GM08714 (cell line): Measurements from ENCODE around the gene TMEM117.

Experiments used
- H3K4me3 ChIP-seq: fragments of 200-500 bp; sonication (Bioruptor generic); 2 replicates; pipeline ENCODE4 v1.5.1; 2014; ENCODE audit warnings: mild to moderate bottlenecking, low read length, inconsistent platforms
- ZNF274 ChIP-seq: IDR thresholded peaks from 2 replicates; pipeline ENCODE4 v1.6.1; 2012; ENCODE audit warnings: mild to moderate bottlenecking, low read depth, low read length

TMEM117 gene

DNA sequence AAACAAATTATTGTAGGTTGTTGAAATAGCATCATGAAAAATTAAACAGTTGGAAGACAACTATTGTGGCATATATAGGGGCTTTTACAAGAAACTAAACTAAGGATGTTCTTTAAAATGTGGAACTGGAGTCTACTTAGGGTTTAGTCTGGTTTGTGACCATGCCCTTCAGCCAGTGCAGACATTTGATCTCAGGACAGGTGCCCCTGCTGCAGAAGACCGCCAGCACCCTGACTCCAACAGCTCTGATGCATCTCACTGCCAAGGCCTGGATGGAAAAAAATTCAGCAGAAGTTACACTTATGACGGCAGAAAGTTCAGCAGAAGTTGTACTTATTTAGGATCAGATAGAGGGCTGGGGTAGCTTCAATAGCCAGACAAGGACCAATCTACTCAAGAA lies 51.5 kb downstream of the TMEM117 start:
- no peak for TF ChIP-seq ZNF274
- H3K4me3 ChIP-seq = no peak overlapping the region

DNA sequence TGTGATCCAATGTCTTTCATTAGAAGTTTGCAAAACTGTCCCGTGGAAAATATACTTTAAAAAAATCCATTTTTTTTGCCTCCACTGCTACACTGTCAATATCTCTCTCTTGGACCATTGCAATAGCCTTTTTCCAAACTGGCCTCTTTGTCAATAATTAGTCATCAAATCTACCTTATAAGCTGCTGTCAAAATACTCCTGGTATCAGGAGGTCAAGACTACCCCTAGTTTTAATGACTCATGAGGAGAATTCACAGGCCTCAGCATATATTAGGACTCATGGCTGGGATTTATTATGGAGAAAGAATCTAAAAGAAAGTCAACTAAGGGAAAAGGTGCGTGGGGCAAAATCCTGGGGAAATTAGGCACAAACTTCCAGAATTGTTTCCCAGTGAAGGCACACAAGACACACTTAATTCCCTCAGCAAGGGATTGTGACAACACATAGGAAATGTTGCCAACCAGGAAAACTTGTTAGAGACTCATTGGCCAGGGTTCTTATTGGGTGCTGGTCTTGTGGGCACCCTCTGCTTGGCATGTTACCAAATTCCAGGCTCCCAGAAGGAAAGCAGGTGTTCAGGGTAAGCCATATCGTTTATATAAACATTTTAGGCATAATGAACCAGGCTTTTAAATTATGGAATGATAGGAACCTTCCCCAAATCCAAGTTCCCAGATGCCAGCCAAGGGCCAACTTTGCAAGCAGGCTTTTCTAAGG lies 56.1 kb downstream of the TMEM117 start:
- H3K4me3 ChIP-seq = no peak overlapping the region
- TF ChIP-seq ZNF274 = no peak

DNA sequence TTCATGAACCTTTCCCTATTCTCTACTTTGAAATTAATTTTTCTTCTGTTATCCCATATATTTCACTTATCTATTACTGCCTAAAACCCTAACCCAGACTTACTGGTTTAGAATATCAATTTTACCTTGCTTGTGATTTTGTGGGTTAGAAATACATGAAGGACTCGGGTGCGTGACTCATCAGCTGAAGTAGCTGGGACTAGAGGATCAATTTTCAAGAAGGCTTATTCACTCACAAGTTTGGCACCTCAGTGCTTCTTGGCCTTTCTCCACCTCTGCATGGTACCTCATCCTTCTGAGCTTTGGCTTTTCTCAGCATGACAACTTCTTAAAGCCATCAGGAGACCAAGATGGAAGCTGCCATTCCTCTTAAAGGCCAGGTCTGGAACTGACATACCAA lies 57.8 kb downstream of the TMEM117 start:
- H3K4me3 ChIP-seq = no peak overlapping the region
- no peak for TF ChIP-seq ZNF274

DNA sequence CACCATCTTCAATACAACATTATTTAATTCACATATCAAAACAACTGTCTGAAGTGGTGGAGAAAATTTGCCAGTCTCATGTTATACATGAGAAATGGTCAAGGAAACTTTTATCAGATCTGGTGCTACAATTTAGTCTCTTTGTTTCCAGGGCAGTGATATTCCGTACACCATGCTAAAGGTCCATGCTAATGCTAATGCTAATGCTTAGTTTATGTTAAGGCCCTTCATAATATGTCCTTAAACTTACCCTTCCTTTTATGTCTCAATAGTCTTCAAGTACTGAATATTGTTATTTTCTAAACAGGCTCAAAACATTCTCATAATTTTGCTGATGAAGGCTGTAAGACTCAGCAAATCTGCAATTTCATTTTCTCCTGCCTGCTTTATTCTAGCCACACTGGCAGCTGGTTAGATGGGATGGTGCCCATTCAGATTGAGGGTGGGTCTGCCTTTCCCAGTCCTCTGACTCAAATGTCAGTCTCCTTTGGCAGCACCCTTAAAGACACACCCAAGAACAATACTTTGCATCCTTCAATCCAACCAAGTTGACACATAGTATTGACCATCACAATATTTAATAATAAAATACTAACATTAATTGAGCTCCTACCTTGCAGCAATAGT lies 59.8 kb downstream of the TMEM117 start:
- H3K4me3 ChIP-seq = no peak overlapping the region
- no peak for TF ChIP-seq ZNF274

DNA sequence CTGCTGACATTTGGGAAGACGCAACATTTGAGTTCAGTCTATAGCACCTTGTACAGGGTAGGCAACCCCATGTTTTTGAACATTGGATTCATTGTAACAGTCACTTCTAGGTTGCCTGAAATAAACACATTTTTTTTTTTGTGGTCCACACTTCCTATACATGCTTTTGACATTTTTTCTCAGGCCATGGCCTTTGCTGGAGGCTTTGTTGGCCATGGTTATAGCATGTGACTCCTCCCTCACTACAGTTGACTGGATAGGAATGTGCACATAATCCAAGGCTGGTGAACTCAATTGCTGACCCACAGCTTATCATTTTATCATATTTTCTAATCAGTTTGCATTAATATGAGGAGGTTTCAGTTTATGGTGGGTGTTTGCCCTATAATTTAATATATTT lies 60.6 kb downstream of the TMEM117 start:
- no peak for TF ChIP-seq ZNF274
- no peak overlapping the region for H3K4me3 ChIP-seq

DNA sequence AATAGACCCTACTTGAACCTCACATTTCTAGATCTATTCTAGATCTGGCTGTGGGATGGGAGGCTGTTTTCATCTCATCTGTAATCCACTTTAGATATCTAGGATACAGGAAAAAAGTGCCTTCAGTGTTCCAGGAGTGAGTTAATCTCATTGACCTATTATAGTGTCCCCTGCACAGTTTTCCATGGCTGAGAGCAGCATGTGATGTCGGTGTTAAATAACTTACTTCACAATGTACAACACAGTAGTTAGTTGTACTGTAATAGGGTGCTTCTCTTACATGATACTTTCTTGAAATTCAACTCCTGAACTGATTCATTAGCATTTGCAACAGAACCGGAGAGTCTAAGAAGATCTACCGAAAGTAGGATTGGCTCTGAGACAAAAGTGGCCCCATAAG lies 62.6 kb downstream of the TMEM117 start:
- no peak for TF ChIP-seq ZNF274
- no peak overlapping the region for H3K4me3 ChIP-seq

DNA sequence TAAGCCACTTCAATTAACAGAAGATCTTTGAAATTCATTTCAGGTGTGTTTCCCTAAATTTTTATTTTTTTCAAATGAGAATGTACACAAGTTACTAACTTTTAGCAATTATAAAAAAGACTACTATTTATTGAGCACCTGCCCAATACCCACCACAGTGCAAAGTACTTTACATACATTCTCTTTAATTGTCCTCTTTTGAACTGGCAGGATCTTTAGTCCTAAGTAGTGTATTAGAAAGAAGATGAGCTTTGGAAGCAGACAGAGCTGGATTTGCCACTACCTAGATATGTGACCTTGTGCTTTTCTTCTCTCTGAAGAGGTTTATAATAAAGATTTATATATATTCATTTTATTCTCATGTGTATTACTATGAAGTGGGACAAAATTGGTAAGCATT lies 63.7 kb downstream of the TMEM117 start:
- no peak overlapping the region for H3K4me3 ChIP-seq
- TF ChIP-seq ZNF274 = no peak

DNA sequence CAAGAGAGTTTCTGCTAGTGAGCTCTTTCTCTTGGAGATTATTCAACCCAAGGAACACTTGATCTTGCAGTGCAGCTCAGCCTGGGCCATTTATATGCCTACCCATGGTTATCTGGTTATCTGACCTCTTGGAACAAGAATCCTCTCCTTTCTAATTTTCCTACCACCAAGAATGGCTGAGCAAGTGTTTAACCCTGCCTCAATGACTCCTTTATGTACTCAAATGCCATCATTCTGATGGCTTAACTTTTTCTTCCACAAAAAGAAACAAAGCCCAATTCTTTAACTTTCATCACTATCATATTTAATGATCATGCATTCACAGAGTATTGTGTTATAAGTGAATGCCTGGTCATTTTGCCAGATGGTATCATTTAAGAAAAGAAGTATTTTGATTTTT lies 67.8 kb downstream of the TMEM117 start:
- TF ChIP-seq ZNF274 = no peak
- no peak overlapping the region for H3K4me3 ChIP-seq

DNA sequence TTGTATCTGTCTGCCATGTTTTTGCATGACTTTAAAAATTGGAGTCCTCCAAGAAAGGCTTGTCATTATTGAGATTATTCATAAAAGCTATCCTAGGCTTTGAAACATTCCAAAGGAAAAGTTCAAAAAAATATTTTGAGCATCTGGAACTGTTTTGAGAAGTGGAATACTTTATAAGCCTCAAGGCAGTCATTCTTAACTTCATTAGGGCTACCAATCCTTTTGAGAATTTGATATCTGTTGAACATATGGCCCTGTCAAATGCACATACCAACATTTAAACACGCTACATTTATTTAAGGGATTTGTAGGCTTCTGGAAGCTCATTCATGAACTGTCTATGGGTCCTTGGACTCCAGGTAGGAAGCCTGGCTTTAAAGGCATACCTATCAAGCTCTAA lies 77.0 kb downstream of the TMEM117 start:
- TF ChIP-seq ZNF274 = no peak
- no peak overlapping the region for H3K4me3 ChIP-seq

DNA sequence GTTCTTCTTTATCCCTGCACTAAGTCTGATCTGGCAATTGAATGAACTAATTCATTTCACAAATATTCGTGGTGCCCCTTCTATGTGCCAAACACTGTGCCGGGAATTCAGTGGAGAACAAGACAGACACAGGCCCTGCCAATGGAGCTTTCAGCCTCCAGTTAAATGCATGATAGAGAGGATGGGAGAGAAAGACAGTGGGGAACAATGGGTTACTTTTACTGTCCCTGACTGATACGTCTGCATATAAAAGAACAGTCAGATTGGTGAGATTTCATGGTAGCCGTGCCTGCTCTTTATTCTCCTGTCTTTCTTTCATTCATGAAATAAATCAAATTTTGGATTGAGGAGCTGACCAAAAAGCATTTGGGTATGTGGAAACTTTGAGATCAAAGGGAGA lies 78.5 kb downstream of the TMEM117 start:
- H3K4me3 ChIP-seq = no peak overlapping the region
- no peak for TF ChIP-seq ZNF274

DNA sequence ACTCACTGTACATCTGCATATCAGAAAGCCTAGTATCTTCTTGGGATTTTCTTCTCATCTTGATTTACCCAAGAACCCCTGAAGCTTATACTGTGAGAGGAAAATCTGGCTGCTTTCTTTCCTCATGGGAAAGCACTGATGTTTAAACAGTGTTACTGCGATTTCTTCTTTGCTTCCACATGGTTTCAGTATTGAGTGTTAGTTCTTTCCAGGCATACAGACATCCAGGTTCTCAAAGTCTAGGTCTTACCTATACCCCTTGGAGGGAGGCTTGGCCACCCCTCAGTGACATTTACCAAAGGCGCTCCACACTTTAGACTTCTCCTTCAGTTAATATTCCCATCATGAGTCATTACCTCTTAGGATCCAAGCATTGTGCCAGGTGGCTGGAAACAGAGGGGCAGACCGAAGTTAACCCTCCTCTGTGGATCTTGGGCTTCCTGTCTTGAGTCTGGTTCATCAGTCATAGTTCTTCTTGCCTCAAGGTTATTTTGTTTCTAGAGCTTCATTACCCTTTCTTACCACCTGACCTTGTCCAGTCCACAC lies 79.1 kb downstream of the TMEM117 start:
- H3K4me3 ChIP-seq = no peak overlapping the region
- no peak for TF ChIP-seq ZNF274

DNA sequence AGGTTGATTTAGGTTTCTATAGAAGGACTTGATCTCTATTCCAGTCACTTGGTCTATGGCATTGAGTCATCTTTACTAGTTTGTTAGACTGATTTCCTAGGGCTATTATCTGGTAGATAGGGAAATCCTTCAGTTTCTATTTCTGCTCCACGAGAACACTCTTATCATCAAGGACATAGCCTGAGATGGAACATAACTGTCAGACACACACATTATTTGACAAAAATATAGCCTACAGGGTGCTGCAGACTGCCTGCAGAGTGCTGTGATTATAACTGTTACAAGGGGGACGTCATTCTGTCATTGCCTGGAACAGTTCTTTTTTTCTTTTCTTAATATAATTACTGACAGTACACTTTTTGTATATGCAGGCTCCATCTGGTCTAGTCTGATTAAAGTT lies 82.0 kb downstream of the TMEM117 start:
- no peak for TF ChIP-seq ZNF274

DNA sequence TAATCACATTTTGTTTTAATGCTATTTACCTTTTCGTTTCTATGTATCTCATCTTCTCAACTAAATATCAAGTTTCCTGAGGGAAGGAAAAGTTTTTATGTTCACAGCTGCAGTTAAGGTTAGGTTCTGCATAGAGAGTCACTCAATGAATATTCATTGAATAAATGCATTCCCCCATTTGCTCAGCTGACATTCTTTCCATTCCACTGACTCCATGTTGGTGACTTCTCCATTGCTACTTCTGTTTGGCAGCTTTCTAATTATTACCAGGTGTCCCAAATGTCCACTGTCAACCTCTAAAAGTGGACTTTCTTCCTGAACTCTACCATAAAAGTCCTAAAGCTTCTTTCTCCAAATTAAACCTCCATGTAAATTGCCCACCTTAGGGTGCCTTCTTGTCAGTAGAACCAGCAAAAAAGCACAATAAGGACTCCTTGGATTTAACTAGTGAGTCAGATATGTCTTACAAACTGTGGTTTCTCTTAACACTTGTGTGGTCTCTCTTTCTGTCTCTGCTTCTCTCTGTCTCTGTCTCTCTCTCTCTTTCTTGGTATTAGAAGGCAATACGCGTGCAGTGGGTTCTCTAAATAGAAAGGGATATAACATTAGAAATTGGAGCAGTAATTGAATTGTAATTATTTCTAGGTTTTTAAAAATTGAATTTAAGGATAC lies 85.9 kb downstream of the TMEM117 start:
- no peak for TF ChIP-seq ZNF274
- H3K4me3 ChIP-seq = no peak overlapping the region

More for the DNA sequence above, 82.0 kb downstream of the TMEM117 start:
- no peak overlapping the region for H3K4me3 ChIP-seq

DNA sequence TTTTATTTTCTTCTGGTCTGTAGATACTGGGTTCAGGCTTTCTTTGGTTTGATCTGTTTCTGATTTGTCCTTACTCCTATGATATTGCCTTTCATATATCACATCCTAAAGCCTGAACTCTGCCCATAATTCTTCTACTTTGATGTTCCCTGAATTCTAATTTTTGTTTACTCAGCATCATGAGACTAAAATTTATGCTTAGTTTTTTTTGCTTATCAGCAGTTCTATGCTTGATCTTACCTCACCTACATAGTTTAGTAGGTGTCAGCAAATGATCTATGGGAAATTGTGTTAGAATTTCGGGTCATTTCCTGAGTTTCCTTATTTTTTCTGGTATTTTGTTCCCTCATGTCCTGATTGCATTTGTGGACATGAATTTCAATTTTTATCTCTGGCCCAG lies 94.2 kb downstream of the TMEM117 start:
- no peak overlapping the region for H3K4me3 ChIP-seq
- no peak for TF ChIP-seq ZNF274

DNA sequence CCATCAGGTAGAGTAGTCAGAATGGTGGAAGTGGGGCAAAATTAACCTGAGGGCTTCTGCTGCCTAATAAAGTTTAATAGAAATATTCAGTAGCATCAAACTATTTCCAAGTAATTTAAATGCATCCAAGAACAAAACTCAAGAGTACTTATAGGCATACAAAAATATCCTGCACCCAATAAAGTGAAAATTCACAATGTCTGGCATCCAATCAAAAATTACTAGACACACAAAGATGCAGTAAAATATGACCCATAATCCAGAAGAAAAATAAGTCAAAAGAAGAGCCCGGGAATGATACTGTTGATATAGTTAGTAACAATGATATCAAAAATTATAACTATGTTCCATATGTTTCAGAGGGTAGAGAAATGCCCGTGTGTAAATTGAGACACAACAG lies 95.3 kb downstream of the TMEM117 start:
- H3K4me3 ChIP-seq = no peak overlapping the region
- TF ChIP-seq ZNF274 = no peak
